HG03520 (cell line): ENCODE results near the gene PTGR2.
A peak's percentile ranks its signal among the peaks of the same experiment; 100 is the strongest.
"Not testable (repeated sequence)": the region's sequence is repeated elsewhere in the genome, so short reads cannot be mapped to it uniquely, and the experiment has no call there.

ENCODE experiments used
- ATAC-seq: cut with Tn5 transposase; IDR thresholded peaks from one replicate; pipeline ENCODE4 v1.9.1; 2021; ENCODE audit warnings: mild to moderate bottlenecking, moderate library complexity; ENCODE audit not compliant: unreplicated experiment

The PTGR2 gene

GRCh38 chr14:73851567-73852382, at the start of gene PTGR2:
Gene PTGR2, plus strand, starts transcription at chr14:73851831. Its CDS starts 7,032 bp downstream, at chr14:73858863.
- peak; percentile 92 for ATAC-seq

- ATAC-seq = no peak
Measured at GRCh38 chr14:73802431-73803188, 49.0 kb upstream of the PTGR2 start.

- no peak for ATAC-seq
Measured at GRCh38 chr14:73804636-73805035, 47.0 kb upstream of the PTGR2 start.

- ATAC-seq = no peak
Measured at GRCh38 chr14:73807457-73807856, 44.2 kb upstream of the PTGR2 start.

- no peak for ATAC-seq
Measured at GRCh38 chr14:73809391-73809790, 42.2 kb upstream of the PTGR2 start.

- no peak for ATAC-seq
Measured at GRCh38 chr14:73810478-73811163, 41.0 kb upstream of the PTGR2 start.

- no peak for ATAC-seq
Measured at GRCh38 chr14:73811164-73811503, 40.5 kb upstream of the PTGR2 start.

- no peak for ATAC-seq
Measured at GRCh38 chr14:73814153-73814552, 37.5 kb upstream of the PTGR2 start.

- ATAC-seq = no peak
Measured at GRCh38 chr14:73815849-73816248, 35.8 kb upstream of the PTGR2 start.

GRCh38 chr14:73816393-73816816, 35.2 kb upstream of the PTGR2 start:
- no peak for ATAC-seq

GRCh38 chr14:73817020-73817655, 34.5 kb upstream of the PTGR2 start:
- ATAC-seq = no peak

- ATAC-seq = no peak
Measured at GRCh38 chr14:73818821-73819220, 32.8 kb upstream of the PTGR2 start.

- no peak for ATAC-seq
Measured at GRCh38 chr14:73820631-73821030, 31.0 kb upstream of the PTGR2 start.

GRCh38 chr14:73823339-73823885, 28.2 kb upstream of the PTGR2 start:
- no peak for ATAC-seq

- ATAC-seq = no peak
Measured at GRCh38 chr14:73824127-73824526, 27.5 kb upstream of the PTGR2 start.

- ATAC-seq = no peak
Measured at GRCh38 chr14:73824536-73824935, 27.1 kb upstream of the PTGR2 start.

- ATAC-seq = no peak
Measured at GRCh38 chr14:73825551-73826188, 26.0 kb upstream of the PTGR2 start.

GRCh38 chr14:73827190-73827589, 24.4 kb upstream of the PTGR2 start:
- ATAC-seq = not testable (repeated sequence)

- no peak for ATAC-seq
Measured at GRCh38 chr14:73829071-73829470, 22.6 kb upstream of the PTGR2 start.
